NCI-H748 (cell line): Measurements from ENCODE around the gene HOXB5.

Experiments
- DNase-seq: peaks from one replicate; lab custom pipeline; 2025; ENCODE audit not compliant: unreplicated experiment; lab: John Stamatoyannopoulos, UW

HOXB5 gene

DNA sequence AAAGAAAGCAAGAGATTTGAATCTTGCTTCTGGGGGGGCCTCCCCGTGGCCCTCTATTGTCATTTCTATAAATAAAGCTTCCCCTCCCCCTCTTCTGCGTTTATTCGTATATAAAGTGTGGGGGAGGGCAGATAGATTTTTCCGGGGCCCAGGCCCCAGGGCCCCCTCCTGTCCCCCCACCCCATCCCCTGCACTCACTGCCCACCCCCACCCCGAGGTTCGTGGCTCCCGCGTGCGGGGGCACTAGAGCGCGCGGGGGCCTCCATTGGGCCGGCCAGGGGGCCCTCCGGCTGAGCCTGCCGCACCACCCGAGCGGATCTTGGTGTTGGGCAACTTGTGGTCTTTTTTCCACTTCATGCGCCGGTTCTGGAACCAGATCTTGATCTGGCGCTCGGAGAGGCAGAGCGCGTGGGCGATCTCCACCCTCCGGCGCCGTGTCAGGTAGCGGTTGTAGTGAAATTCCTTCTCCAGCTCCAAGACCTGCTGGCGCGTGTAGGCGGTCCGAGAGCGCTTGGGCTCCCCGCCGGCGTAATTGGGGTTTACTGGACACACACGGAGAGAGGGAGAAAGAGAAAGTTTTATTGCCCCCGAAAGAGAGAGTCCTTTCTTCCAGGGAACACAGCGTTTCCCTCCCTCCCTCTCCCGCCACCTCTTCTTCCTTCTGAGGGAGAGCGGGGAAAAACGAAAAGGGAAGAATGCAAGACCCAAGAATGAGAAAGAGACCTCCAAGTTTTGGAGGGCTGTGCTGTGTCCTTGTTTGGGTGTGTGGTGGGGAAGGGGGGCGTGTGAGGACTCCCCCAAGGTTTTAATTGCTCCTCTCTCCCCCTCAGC lies 16.9 kb downstream of the HOXB5 start:
- no peak for DNase-seq

DNA sequence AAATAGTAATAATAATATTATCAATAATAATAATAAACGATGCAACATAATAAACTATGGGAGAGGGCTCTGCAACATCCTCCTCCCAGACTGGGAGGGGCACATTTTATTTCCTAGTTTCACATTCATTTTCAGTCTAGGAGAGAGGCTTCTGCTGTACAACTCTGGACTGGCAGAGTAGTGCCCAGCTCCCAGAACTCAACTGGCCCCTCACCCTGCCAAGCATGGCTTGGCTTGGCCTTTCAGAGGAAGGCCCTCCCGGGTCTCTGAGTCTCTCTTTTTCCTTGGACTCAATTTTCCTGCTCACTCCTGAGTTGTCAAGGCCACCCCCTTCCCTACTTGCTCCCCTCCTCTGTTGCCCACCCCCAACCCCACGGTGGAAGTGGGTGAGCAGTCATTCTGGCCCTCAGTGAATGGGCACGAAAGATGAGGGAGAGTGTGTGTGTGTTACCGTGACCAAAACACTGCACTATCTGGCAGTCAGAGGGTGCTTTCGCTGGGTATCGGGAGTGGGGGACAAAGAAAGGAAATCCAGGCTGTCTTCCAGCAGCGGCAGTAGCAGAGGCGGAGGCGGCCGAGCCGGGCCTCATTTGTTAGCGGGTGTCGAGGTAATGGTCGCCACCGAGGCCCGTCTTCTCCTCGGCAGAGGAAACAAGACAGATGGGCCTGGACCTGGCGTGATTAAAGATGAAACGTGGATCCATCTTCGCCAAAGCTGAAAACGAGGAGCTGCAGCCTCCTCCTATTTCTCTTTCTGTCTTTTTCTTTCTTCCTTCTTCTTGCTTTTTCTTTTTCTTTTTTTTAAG lies 17.7 kb downstream of the HOXB5 start:
- DNase-seq: no peak

DNA sequence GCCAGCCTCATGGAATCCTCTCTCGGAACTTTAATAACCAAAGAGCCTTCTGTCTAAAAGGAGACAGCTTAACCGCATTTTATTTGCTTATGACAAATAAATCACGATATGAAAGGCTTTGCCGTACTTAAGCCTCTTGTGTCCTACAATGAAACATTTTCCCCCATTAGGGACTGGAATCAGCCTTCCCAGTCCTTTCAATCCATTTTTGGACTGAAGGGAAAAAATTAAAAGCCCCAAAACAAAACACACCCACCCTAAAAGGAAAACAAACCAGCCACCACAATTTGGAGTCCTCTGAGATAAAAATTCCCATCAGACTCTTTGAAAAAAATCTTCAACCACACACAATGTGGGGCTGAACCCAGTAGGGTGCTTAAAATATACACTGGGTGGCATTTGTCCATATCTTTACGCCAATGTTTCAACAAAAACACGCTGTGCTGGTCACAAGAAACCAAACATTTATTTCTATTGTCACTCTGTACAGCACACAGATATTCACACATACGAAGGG lies 18.5 kb downstream of the HOXB5 start:
- peak; percentile 56 for DNase-seq

DNA sequence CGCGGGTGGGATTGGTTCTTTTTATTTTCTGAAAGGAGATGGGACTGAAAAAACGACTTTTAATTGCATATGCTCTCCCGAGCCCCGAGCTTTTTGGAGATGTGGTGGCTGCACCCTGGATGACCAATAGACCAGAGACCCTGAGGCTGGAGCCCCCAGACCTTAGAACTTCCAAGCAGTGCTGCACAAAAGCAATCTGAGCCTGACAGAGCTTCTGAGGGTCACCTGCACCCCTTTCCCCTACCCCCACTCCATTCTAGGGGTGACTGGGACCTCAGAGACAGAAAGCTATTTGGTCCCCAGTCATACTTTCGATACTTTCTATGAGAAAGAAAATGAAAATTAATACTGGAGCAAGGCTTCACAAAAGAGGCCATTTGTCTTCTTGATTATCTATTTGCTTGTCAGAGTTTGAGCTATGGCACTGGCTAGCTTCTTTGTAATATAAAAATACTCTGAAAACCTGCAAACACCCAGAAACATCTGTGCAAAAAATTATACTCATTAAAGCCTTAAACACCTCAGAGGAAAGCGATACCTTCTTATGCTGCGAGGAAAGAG lies 19.0 kb downstream of the HOXB5 start:
- DNase-seq: no peak

DNA sequence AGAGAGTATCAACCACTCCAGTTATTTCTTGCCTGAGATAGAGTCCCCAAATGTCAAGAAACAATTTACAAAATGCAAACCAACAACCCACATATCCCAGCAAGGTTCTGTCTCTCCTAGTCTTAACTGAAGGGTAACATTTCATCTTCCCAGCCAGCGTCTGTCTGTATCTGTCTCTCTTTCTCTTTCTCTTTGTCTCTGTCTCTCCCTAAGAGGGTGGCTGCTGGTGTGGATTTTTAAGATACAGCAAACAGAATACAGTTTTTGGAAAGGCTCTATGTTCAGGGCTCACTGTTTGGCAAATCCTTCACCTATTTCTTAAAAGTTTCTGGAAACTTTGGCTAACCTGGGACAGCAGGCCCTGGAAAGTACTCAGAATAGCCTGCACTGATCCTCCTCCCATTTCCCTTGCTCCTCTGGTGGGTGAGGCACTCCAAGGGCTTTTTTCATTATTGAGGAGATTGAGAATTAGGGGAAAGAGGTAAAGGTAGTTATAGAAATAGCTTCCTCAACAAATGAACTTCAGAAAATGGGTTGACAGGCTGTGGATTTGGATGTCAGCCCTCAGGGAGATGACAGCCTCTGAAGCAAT lies 21.7 kb downstream of the HOXB5 start:
- DNase-seq: no peak

DNA sequence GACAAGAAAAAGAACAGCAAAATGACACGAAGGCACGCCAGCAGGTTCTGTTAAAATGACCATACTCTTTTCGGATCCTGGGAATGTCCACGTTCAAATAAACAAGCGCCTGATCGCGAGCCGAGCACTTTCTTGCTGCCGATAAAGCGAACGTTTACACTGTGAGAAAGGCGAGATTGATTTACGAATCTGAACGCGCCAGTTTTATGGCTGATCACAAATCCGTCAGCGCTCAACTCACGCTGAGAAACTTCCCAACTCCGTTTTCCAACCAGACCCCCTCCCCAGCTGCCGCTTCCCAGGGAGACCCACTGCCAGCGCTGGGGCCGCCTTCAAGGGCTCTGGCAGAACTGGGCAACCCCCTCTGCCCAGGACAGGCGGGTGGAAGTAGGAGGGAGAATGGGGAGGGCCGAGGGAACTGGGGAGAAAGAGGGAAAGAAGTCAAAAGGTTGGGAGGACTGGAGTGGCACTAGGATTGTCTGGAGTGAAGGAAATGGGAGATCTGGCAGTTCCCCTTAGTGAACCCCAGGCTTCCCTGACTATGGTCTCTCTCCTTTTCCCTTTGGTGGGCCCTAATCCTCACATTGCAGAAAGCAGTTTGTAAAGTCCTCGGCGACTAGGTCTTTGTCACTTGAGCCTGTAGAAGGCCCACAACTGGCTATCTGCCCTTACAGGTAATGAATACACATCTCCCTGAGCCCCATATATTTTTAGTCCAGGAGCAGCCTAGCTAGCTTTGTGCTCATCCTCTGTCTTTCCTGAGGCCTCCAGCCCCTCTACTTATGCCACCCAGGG lies 22.4 kb downstream of the HOXB5 start:
- peak; percentile 37 for DNase-seq

DNA sequence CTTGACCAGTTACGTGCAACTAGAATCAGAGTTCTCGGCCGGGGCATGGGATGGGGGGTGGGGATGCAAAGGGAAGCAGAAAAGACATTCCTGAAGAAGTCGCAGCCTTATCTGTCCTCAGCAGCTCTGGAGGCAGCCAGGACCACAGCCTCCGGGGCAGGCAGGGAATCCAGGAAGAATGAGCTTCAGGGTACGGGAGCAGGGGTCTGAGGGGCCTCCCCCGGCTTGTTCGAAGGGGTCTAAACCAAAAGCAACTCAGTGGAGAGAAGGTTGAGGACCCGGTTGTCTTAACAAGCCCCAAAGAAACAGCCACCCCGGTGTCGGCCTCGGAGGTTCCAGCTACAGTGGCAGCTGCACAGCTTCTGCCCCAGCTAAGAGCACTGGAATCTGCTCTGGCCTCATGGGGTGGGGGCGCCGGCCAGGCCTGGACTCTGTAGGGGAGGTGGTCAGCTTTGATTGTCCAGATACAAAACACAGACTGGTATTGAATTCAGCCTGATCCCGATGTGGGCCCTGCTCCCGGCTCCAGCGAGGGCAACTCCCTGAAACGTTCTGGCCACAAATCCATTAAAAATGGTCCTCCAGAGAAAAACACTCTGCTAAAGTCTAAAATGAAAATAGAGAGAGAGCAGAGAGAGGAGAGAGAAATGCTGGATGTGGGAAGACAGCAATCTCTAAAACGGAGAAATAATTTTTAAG lies 23.1 kb downstream of the HOXB5 start:
- DNase-seq: no peak

DNA sequence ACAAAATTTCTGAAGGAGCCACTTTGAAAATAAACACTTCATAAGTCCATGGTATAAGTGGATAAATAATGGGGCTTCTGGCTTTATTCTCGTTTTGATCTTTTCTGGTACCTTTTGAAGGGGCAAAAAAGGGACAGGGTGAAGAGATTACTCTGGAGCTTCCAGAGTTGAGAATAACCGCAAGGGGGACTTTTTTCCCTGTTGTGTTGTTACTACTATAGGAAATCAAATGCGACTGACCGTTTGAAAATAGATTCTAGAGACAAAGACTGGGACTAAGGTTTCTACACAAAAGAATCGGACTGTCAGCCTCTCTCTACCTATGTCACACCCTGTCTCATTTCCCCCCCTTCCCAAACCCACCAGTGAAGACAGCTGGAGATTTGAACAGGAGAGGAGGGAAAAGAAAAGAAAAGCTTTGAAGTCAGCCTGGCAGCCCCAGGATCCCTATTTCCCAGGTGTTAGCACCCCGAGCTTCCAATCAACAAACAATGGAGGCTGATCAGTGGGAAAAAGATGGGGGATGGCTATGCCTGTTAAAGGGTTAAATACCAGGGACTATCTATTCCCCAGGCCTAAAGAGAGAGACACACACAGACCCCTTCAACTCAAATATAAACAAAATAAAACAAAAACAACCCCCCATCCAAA lies 23.8 kb downstream of the HOXB5 start:
- no peak for DNase-seq

DNA sequence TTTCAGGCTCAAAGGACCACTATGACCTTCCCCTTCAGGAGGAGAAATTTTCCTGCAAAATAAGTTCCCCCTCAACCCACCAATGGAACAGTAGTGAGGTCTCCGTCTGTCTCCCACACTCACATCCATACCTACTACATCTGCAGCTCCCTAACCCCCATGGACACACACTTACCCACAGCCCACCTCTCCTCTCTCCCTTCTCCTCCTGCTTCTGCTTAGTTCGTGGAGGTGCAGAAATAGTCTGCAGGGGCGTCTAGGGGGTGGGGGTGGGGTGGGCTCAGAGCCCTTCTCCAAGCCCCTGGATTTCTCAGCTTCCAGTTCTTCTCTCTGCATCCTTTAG lies 24.4 kb downstream of the HOXB5 start:
- DNase-seq: no peak

DNA sequence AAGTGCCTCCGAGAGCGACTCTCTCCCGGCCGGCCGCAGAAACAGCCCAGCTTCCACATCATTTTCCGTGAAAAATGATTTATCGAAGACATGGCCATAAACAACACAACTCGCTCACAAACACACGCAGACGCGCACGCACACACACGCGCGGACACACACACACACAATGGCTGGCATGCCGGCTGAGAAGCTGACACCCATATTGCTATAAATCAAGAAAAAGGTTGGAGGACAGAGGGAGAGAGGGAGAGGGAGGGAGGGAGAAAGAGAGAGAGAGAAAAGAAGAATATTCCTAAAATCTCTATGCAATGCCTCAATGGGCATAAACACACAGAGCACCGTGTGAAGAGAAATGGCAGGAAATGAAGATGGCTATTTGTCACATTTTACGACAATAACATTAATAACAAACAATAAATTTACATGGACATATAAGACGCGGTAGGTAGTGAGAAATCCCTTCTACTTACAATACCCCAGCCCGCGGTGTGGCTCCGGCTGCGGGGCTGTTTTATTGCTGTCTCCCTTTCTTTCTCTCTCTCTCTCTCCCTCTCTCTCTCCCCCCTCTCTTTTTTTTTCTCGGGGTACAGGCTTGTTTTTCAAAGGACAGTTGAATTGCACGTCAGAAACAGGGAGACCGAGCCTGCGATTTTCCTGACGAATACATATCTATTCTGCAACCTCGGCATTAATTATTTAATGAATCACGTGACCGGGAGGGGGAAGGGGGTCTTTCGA lies 24.9 kb downstream of the HOXB5 start:
- DNase-seq: peak; percentile 51

DNA sequence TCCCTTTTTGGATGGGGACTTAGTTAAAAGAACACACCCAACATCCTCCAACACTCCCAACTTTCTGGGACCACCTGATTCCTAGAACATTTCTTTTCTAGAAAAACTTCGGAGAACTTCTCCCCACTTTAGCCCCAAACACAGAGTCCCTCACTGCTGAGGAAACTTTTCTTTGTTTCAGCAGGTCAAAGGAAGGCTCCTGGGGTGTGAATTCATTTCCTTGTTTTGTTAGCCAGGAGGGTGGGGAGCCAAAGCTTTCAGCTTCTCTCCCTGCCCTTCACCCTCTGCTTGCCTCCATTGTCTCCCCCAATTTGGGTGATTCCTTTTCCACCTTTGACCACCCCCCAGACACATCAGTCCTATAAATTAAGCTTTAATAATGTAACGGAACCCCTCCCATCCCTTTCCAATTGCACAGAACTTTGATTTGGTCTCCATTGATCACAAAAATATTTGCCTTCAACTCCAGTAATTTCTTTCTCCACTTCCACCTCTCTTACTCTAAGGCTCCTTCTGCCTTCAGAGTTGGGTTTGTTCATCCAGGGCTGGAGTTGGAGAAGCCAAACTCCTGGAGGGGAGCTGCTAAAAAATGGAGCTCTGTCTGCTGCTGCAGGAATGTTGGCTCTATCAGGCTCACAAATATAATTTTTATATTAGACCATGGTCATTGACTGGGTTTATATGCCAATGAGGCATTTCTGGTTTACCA lies 25.8 kb downstream of the HOXB5 start:
- no peak for DNase-seq

DNA sequence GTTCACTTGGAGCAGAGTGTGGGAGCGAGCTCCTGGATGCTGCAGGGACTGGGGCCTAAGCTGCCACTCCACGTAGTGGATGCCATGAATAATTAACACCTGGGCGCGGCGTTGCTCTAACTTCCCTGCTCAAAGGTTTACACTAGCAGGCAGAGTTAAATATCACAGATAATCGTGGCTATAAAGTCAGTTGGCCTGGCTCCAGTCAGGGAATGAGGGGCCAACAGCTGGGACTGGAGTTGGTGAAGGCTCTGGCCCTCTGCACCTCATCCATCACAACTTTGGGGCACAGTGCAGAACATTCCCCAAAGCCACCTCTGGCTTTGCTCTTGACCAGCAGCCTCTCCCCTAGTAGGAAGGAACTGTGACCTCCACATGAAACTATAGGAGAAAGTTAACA lies 26.4 kb downstream of the HOXB5 start:
- DNase-seq: peak; percentile 53

DNA sequence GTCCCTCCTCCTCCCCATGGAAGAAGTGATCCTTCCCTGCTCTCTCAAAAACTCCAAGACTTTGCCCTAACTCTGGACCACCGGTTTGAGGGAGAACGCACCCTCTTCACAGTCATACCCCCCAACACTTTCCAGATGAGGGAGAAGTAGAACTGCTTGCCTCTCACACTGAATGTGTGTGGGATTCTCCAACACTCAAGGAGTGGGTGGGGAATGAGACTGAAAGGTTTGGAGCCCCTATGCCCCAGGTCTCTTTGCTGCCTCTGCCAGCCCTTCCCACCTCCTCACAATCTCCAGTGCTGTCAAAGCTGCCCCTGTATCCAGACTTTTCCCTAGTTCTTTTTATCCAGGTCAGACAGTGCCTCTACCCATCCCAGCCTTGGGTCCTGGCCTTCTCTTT lies 26.9 kb downstream of the HOXB5 start:
- no peak for DNase-seq

DNA sequence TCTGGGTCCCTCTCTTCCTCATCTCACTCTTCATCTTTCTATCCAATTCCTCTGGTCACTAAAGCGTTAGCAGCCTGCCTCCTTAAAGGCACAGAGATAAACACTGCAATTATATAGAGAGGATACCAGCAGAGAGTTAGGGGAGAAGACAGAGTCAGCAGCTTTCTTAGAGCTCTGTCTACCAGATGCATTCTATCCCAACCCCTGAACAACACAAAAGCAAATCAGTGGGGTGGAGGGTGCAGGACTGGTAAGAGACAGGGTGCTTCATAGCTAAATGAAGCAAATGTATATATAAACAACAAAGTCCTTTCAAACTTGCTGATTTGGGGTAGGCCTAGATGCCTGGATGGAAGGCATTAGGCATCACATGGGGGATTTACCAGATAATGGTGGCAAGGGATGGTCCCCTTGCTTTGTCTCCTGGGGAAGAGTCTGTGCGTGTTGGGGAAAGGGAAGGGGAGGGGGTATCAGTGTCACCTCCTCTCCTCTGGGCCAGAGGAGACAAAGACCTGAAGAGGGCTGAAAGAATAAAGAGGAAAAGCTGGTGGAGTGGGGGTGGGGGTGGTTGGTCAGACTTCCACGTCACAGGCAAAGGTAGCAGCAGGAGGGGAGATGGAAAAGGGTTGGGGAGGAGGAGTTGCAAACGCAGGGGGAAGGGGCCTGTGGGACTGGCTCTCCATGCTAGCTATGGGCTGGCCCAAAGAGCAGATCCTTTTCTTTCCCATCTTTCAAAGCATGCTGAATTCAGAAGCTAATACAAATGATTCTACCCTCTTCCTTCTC lies 27.5 kb downstream of the HOXB5 start:
- no peak for DNase-seq

DNA sequence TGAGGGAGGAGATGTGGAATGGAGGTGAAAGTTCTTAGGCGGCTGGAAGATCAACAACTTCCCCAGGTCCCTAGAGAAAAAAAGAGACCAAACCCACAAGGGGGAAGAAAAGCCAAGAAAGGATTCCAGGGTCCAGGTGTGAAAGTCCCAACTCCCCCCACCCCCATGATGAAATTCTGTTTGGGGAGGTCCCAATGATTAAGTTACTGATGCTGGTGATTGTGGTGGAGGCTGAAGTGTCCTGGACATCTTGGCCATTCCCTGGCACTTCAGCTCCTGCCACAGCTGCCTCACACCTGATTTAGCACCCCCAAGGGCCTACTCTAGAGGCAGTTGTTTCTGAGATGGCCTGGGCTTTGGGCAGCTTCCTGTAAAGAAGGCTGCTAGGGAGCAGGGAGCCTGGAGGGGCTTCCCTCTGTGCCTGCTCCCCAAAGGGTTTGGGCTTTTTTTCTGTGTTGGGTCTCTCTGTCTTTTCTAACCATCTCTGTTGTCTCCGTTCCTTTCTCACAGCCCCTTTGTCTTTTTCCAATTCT lies 28.5 kb downstream of the HOXB5 start:
- DNase-seq: peak; percentile 13

DNA sequence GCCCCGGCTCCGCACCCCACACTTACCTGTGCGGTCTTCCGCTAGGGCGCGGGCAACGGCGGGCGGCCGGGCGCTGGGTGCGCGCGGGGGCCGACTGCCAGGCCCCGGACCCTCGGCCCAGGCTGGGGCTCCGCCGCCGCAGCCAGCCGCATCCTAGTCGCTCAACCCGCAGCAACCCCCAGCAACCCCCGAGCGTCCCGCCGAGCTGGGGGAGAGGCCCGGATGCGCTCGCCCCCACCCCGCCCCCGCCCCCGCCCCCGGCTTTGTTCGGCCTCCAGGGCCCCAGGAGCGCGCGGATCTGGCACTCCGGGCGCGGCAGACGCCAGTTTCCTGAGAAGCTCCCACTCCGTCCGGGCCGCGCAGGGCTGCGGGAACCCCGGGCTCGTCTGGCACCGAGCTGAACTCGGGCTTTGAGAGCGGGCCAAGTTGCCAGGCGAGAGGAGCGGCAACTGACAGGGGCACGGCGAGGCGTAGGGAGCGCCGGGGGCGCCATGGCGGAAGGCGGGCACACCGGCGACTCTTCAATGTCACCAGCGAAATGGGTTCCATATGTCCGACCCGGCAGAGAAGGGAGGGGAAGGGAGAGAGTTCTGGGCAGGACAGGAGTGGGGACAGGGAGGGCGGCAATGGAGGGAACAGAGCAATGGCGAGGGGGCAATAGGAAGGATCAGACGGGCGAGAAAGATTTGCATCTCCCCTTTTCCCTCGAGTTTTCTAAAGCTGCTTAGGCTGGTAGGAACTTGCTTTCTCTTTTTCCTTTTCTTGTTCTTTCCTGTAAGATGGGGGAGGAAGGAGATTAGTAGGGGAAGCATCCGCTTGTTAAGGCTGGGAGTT lies 29.2 kb downstream of the HOXB5 start:
- DNase-seq: peak; percentile 62

DNA sequence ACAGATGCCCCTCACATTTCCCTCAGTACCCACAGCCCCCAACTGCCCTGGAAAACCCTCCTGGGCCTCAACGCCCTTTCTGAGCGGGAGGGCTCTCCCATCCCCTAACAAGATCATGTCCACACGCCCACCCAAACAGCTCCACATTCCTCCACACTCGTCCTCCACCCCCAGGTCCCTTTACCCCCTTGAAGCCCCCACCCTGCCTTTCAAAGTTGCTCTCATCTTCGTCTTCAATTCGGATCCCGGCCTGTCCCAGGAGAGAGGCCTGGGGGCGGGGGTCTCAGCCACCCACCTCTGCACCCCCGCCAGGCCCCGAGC lies 29.8 kb downstream of the HOXB5 start:
- no peak for DNase-seq
